Memory B cell (primary cell): ENCODE measurements around the gene ZNF107.

Source experiments
- ATAC-seq: fragments of 150-1000 bp; cut with Tn5 transposase; 2 replicates; pipeline ENCODE4 v1.10.0; 2021; ENCODE audit warnings: low read depth, mild to moderate bottlenecking, moderate library complexity
- DNase-seq, 2 donors: peaks; one replicate each; pipeline ENCODE4 v3.0.0; 2022; ENCODE audit warnings: low spot score in 2 of 2
- H3K27ac Mint-ChIP-seq: one replicate; pipeline ENCODE4 v1.8.0; 2022; ENCODE audit warnings: mild to moderate bottlenecking, moderate library complexity, mixed read lengths
- H3K27me3 Mint-ChIP-seq: one replicate; pipeline ENCODE4 v1.8.0; 2022; ENCODE audit warnings: mixed read lengths
- H3K36me3 Mint-ChIP-seq: one replicate; pipeline ENCODE4 v1.8.0; 2022; ENCODE audit warnings: mild to moderate bottlenecking, mixed read lengths
- H3K4me1 Mint-ChIP-seq: one replicate; pipeline ENCODE4 v1.8.0; 2022; ENCODE audit warnings: mixed read lengths
- H3K4me3 Mint-ChIP-seq: one replicate; pipeline ENCODE4 v1.8.0; 2022; ENCODE audit warnings: mild to moderate bottlenecking, moderate library complexity, mixed read lengths
- H3K9me3 Mint-ChIP-seq: one replicate; pipeline ENCODE4 v1.8.0; 2022; ENCODE audit warnings: mixed read lengths

Gene ZNF107

GRCh38 chr7:64665980-64666662 is at the start of gene ZNF107:
TSS of gene ZNF107 (plus strand) at chr7:64666133. CDS start at chr7:64666283, 150 bp downstream.
- peak within 1 kb of the TSS; percentile 97 for H3K4me3 Mint-ChIP-seq
- H3K27me3 Mint-ChIP-seq: no peaks in the 10 kb centered on the region
- peaks cover 20% of the 10 kb centered on the region for H3K36me3 Mint-ChIP-seq
- H3K9me3 Mint-ChIP-seq: peaks cover 8% of the 10 kb centered on the region
- peak within 1 kb of the TSS; percentile 96 for H3K27ac Mint-ChIP-seq
- peaks cover 25% of the 10 kb centered on the region for H3K4me1 Mint-ChIP-seq
- ATAC-seq (peak; percentile 90), DNase-seq (peak; percentile 69 to 77)

- H3K4me3 Mint-ChIP-seq: no peak overlapping the region
- H3K27ac Mint-ChIP-seq: no peak overlapping the region
- ATAC-seq (no peak), DNase-seq (peak; percentile 16 to 61)
- no peaks in the 10 kb centered on the region for H3K27me3 Mint-ChIP-seq
- no peaks in the 10 kb centered on the region for H3K36me3 Mint-ChIP-seq
- H3K9me3 Mint-ChIP-seq: peaks cover 2% of the 10 kb centered on the region
- peaks cover 2% of the 10 kb centered on the region for H3K4me1 Mint-ChIP-seq
These were observed 47.0 kb upstream of the ZNF107 start for GRCh38 chr7:64618785-64619456.

GRCh38 chr7:64619705-64620104 is 46.2 kb upstream of the ZNF107 start:
- Mint-ChIP-seq H3K27ac (no peak overlapping the region), H3K9me3 (peaks cover 2% of the 10 kb centered on the region), H3K27me3 (no peaks in the 10 kb centered on the region), H3K4me3 (no peak overlapping the region), H3K4me1 (peaks cover 2% of the 10 kb centered on the region), H3K36me3 (no peaks in the 10 kb centered on the region)
- ATAC-seq (no peak), DNase-seq (no peak)

GRCh38 chr7:64621656-64622055 is 44.3 kb upstream of the ZNF107 start:
- Mint-ChIP-seq H3K36me3 (no peaks in the 10 kb centered on the region), H3K4me3 (no peak overlapping the region), H3K9me3 (peaks cover 2% of the 10 kb centered on the region), H3K27ac (no peak overlapping the region), H3K27me3 (no peaks in the 10 kb centered on the region), H3K4me1 (peaks cover 11% of the 10 kb centered on the region)
- DNase-seq: no peak
- no peak for ATAC-seq

- no peak overlapping the region for H3K27ac Mint-ChIP-seq
- no peaks in the 10 kb centered on the region for H3K36me3 Mint-ChIP-seq
- peak overlapping the region; percentile 11 for H3K4me3 Mint-ChIP-seq
- ATAC-seq (peak; percentile 12), DNase-seq (peak in 1 of 2 donors; percentile 30)
- H3K27me3 Mint-ChIP-seq: no peaks in the 10 kb centered on the region
- no peaks in the 10 kb centered on the region for H3K9me3 Mint-ChIP-seq
- H3K4me1 Mint-ChIP-seq: peaks cover 9% of the 10 kb centered on the region
These were observed 40.5 kb upstream of the ZNF107 start for GRCh38 chr7:64625114-64626082.

- peak overlapping the region; percentile 11 for H3K4me3 Mint-ChIP-seq
- no peaks in the 10 kb centered on the region for H3K36me3 Mint-ChIP-seq
- no peaks in the 10 kb centered on the region for H3K9me3 Mint-ChIP-seq
- no peaks in the 10 kb centered on the region for H3K27me3 Mint-ChIP-seq
- DNase-seq (no peak), ATAC-seq (no peak)
- no peak overlapping the region for H3K27ac Mint-ChIP-seq
- peaks cover 9% of the 10 kb centered on the region for H3K4me1 Mint-ChIP-seq
These were observed 39.9 kb upstream of the ZNF107 start for GRCh38 chr7:64626083-64626469.

- Mint-ChIP-seq H3K36me3 (no peaks in the 10 kb centered on the region), H3K9me3 (no peaks in the 10 kb centered on the region), H3K27ac (no peak overlapping the region), H3K27me3 (no peaks in the 10 kb centered on the region), H3K4me3 (no peak overlapping the region), H3K4me1 (peaks cover 9% of the 10 kb centered on the region)
- no peak for ATAC-seq
- no peak for DNase-seq
These were observed 39.4 kb upstream of the ZNF107 start for GRCh38 chr7:64626557-64626956.

- no peak for ATAC-seq
- DNase-seq: no peak
- no peak overlapping the region for H3K4me3 Mint-ChIP-seq
- no peaks in the 10 kb centered on the region for H3K9me3 Mint-ChIP-seq
- H3K4me1 Mint-ChIP-seq: peaks cover 9% of the 10 kb centered on the region
- H3K27ac Mint-ChIP-seq: no peak overlapping the region
- H3K36me3 Mint-ChIP-seq: no peaks in the 10 kb centered on the region
- no peaks in the 10 kb centered on the region for H3K27me3 Mint-ChIP-seq
These were observed 37.7 kb upstream of the ZNF107 start for GRCh38 chr7:64628192-64628591.

- no peak overlapping the region for H3K27ac Mint-ChIP-seq
- ATAC-seq: no peak
These were observed 37.2 kb upstream of the ZNF107 start for GRCh38 chr7:64628721-64629120.

GRCh38 chr7:64630496-64630895 is 35.4 kb upstream of the ZNF107 start:
- Mint-ChIP-seq H3K4me3 (no peak overlapping the region), H3K27me3 (no peaks in the 10 kb centered on the region), H3K27ac (no peak overlapping the region), H3K9me3 (no peaks in the 10 kb centered on the region), H3K4me1 (peaks cover 5% of the 10 kb centered on the region), H3K36me3 (no peaks in the 10 kb centered on the region)
- ATAC-seq: no peak
- no peak for DNase-seq

More at GRCh38 chr7:64628721-64629120, 37.2 kb upstream of the ZNF107 start:
- no peaks in the 10 kb centered on the region for H3K9me3 Mint-ChIP-seq
- H3K27me3 Mint-ChIP-seq: no peaks in the 10 kb centered on the region
- no peak for DNase-seq
- no peak overlapping the region for H3K4me3 Mint-ChIP-seq
- peaks cover 9% of the 10 kb centered on the region for H3K4me1 Mint-ChIP-seq
- H3K36me3 Mint-ChIP-seq: no peaks in the 10 kb centered on the region

GRCh38 chr7:64632029-64632428 is 33.9 kb upstream of the ZNF107 start:
- Mint-ChIP-seq H3K27me3 (no peaks in the 10 kb centered on the region), H3K27ac (no peak overlapping the region), H3K4me1 (no peaks in the 10 kb centered on the region), H3K4me3 (no peak overlapping the region), H3K36me3 (no peaks in the 10 kb centered on the region), H3K9me3 (no peaks in the 10 kb centered on the region)
- no peak for DNase-seq
- ATAC-seq: no peak

- Mint-ChIP-seq H3K9me3 (no peaks in the 10 kb centered on the region), H3K4me1 (no peaks in the 10 kb centered on the region), H3K36me3 (no peaks in the 10 kb centered on the region), H3K27ac (no peak overlapping the region), H3K4me3 (no peak overlapping the region), H3K27me3 (no peaks in the 10 kb centered on the region)
- ATAC-seq (no peak), DNase-seq (no peak)
These were observed 32.5 kb upstream of the ZNF107 start for GRCh38 chr7:64633401-64633800.

- H3K27ac Mint-ChIP-seq: no peak overlapping the region
- H3K4me3 Mint-ChIP-seq: no peak overlapping the region
- no peaks in the 10 kb centered on the region for H3K4me1 Mint-ChIP-seq
- H3K36me3 Mint-ChIP-seq: no peaks in the 10 kb centered on the region
- H3K9me3 Mint-ChIP-seq: no peaks in the 10 kb centered on the region
- H3K27me3 Mint-ChIP-seq: no peaks in the 10 kb centered on the region
- DNase-seq: no peak
- no peak for ATAC-seq
These were observed 31.4 kb upstream of the ZNF107 start for GRCh38 chr7:64634406-64635062.
